GM21515 (cell line): ENCODE data around the gene PWP2.
"Not testable (repeated sequence)": the region's sequence is repeated elsewhere in the genome, so short reads cannot be mapped to it uniquely, and the experiment has no call there.

Source experiments
- ATAC-seq: cut with Tn5 transposase; IDR thresholded peaks from one replicate; pipeline ENCODE4 v1.9.1; 2021; ENCODE audit not compliant: unreplicated experiment

Gene PWP2

DNA sequence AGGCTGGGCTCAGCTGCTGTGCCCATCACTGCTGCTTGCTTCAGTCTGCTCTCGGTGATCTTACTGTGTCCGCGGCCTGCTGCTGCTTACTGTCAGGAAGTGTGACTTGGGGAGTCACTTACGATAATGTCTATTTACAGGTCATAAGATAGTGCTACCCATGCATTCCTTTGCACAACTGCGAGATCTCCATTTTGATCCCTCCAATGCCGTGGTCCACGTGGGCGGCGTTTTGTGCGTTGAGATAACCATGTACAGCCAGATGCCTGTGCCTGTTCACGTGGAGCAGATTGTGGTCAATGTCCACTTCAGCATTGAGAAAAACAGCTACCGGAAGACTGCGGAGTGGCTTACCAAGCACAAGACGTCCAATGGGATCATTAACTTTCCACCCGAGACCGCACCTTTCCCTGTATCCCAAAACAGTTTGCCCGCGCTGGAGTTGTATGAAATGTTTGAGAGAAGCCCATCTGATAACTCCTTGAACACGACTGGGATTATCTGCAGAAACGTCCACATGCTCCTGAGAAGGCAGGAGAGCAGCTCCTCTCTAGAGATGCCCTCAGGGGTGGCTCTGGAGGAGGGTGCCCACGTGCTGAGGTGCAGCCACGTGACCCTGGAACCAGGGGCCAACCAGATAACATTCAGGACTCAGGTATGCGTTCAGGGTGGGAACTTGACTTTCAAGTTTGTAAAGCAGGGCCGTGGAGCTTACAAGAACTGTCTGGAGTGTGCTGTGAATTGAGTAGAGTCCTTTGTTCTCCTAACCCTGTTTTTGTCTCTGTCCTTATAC lies 24.4 kb upstream of the PWP2 start:
- no peak for ATAC-seq

DNA sequence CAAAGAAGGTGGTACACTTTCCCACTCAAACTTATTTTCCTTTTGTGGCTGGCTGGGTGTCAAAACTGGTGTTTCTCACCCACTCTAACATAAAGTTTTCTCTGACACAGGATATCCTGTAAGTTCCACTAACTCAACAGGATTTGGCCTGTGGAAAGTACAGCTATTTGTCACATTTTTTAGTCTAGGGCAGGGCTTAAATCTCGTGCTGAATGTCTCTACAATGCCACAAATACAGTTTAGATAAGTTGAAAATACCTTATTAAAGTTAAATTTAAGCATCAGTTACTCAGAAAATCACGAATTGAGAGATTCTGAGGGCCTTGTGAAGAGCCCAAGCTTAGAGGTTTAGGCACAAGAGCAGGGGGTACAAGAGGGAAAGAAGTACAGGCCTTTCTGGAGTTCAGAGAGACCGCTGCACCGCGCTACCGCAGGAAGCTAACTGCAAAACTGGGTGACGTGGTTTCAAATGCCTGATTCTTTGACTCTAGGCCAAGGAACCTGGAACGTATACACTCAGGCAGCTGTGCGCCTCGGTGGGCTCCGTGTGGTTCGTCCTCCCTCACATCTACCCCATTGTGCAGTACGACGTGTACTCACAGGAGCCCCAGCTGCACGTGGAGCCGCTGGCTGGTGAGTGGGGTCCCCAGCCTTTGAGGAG lies 23.4 kb upstream of the PWP2 start:
- ATAC-seq = no peak

DNA sequence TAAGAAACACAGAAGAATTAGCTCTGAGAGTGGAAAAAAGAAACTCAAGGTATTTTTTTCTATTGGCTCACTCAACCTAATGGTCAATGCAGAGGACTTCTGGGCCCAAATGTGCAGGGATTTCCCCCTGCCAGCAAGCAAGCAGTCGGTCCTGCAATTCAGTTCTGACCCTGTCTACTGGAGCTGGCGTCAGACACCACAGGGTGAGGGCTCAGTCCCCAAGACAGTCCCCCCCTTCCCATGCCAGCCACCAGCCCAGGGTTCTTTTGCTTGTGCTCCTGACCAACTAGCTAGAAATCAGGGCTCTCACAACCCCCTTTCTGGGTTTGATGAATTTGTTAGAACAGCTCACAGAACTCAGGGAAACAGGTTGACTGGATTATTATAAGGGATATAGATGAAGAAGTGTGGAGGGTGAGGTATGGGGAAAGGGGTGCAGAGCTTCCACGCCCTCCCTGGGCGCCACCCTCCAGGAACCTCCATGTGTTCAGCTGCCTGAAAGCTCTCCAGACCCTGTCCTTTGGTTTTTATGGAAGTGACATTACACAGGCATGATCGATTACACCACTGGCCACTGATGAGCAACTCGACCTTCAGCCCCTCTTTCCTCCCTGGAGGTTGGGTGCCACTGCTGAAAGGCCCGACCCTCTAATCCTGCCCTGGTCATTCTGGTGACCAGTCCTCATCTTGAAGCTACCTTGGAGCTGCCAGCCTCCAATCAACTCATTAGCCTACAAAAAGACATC lies 22.5 kb upstream of the PWP2 start:
- ATAC-seq = no peak

DNA sequence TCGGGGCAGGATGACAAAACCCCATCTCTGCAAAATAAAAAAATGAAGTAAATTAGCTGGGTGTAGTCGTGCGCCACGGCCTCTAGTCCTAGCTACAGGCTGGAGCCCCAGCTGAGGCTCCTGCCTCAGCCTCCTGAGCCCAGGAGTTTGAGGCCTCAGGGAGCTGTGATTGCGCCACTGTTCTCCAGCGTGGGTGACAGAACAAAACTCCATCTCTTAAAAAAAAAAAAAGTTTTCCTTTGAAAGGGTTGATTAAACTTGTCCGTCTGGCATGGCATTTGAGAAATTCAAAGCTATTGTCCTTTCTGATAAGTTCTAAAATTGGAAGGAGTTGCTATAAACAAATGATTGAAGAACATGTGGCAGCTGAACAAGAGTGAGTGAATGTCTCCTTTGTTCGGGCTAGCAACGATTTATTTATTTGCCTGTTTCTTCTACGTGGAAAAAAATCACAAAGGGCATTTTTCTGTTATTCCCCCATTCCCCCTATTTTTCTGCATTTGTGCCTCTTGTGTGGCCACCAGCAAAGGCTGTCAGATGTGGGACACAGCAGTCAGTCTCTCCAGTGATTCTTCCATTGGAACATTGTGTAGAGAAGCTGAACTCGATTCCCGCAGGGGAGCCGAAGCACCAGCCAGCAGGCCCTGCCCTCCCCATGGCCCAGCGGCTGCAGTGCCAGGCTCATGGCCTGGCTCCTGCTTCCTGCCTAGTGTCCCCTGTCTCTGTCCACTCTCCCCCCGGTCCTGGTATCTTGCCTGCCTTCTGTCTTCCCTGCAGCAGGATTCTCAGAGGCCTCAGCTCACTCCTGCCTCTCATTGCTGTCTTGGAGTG lies 21.5 kb upstream of the PWP2 start:
- no peak for ATAC-seq

DNA sequence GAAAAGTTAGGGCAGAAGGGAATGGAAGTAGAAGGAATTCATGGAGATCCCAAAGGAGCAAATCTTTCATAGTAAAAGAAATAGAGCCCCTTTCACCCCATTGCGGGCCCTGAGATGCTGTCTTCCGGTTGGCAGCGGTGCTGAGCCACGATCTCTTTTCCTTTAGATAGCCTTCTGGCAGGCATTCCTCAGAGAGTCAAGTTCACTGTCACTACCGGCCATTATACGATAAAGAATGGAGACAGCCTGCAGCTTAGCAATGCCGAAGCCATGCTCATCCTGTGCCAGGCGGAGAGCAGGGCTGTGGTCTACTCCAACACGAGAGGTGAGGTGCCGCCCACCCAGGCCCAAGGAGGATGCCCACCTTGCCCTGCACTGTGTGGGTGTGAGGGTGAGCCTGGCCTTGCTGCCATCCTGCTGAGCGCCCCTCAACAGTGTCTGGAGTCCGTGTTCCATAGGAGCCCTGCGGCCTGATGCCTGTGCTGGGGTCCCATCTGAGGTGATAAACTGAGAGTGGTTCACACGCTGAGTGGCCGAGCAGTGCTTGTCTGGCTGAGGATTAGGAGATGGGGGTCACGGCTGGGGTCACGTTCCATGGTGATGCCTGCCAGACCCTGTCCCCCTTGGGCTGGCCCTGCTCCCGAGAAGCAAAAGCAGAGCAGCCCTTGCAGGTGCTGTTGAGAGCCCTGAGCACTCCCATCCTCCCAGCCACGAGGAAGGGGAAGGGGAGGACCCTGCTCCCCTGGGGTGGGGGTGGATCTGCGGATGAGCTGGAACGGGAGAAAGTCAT lies 20.4 kb upstream of the PWP2 start:
- no peak for ATAC-seq

DNA sequence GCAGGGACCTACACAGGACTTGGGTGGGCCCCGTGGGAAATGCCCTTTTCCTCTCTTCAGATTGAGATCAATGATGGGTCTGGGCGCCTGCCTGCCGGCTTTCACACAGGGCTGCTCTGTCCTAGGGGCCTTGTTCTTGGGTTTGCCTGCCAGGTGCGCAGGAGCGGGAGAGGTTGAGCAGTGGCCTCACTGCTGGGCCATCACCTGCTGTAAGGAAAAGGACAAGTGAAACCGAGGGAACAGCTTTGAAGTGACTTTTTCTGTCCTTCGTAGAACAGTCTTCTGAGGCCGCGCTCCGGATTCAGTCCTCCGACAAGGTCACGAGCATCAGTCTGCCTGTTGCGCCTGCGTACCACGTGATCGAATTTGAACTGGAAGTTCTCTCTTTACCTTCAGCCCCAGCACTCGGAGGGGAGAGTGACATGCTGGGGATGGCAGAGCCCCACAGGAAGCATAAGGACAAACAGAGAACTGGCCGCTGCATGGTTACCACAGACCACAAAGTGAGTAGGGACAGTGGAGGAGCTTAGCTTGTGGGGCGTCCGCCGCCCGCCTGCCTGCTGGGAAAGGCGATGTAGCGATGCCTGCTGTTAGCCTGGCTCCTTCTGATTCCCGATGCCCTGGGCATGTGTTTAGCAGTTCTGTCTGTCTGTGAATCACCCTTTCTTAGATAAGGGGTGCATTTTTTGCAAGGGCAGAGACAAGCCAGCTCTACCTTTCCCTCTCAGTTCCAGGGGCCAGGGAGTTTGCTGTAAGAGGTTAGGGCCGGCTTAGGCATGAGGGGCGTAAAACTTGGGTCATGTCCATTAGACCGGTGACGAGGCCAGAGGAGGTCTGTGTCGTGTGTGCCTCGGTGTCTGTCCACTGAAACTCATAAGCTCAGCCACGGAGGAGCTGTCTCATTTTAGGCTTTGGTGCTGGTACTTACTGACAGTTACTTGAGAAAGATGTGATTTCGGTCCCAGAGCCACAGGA lies 19.5 kb upstream of the PWP2 start:
- ATAC-seq = no peak

DNA sequence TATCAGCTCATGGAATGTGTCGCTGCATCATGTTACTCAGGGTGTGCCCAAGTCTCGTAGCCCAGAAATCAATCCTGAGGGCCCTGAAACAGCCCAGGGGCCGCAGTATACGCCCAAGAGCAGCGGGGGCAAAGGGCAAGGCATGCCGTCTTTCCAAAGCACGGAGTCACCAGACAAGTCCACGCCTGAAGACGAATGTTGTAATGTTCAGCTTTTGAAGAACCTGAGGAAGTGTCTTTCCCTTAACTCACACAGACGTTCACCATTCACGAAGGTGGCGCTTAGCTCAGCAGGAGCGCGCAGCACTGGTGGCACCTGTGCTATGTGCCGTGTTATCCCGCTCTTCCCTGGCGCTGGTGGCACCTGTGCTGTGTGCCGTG lies 18.8 kb upstream of the PWP2 start:
- no peak for ATAC-seq

DNA sequence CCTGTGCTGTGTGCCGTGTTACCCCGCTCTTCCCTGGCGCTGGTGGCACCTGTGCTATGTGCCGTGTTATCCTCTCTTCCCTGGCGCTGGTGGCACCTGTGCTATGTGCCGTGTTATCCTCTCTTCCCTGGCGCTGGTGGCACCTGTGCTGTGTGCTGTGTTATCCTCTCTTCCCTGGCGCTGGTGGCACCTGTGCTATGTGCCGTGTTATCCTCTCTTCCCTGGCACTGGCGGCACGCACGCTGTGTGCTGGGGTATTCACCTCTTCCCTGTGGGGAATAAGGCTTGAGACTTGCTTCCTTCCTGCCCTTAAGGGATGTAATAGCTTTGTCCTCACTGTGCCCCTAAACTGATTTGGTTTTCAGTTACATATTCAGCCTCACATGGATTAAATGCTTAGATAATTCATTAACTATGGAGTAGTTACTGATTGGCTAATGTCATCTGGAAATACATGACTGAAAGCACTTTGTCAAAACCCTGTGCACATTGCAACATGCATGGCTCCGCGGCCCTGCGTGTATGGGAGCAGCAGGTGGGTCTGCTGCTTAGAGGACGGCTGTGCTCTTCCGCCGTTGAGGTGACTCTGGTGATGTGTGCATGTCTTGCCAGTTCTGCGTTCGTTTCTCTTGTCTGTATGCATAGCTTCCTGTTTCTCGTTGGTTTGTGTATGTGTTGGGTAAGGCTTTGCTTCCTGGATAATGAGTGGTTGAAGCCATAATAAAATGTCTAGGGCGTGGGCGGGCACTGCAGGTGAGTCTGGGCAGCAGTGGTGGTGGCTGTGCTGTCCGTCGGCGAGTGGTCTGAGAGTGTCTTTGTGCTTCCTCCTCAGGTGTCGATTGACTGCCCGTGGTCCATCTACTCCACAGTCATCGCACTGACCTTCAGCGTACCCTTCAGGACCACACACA lies 17.9 kb upstream of the PWP2 start:
- ATAC-seq = no peak

DNA sequence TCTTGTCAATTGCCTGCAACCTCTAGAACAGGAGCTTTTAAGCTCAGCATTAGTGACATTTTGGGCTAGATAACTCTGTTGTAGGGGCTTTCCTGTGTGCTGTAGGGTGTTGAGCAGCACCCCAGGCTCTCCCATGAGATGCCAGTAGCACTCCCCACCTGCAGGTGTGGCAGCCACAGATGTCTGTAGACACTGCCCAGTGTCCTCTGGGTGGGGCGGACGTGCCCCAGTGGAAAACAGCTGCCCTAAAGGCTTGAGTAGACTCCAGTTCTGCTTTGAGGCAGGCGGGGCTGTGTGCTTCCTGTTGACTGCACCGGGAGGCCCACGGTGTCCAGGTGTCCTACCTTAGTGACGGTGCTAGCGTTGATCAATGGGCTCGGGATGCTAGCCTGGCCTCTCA lies 16.9 kb upstream of the PWP2 start:
- no peak for ATAC-seq

DNA sequence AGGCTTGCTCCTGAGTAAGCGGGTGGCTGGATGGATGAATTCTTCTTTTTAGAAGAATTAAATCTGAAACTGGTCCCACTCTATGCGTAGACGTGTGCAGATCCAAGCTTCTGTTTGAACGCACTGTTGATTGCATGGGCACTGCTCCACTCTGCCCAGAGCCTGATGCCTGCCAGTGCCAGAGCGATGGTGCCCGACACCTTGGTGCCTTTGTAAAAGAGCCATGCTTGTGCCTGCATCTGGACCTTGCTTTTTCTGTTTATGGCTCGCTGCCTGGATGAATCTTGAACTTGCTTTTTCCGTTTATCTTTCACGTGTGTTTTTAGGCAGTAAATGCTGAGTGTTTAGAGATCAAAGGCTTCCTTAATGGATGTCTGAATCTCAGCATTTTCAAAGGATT lies 15.0 kb upstream of the PWP2 start:
- no peak for ATAC-seq

DNA sequence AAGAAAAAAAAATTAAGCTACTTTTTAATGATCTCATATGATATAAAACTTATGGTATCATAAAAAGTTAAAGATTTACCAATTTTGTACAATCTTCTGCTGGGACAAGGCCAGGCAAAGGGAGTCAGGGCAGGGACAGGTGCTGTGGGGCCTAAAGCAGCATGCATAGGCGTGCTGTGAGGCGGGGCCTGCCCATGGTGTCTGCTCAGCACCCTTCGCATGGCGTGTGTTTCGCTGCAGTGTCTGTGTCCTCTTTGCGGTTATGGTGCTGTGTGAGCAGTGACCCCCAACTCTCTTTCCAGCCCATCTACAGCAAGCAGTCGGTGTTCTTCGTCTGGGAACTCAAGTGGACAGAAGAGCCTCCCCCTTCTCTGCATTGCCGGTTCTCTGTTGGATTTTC lies 13.4 kb upstream of the PWP2 start:
- ATAC-seq = no peak

DNA sequence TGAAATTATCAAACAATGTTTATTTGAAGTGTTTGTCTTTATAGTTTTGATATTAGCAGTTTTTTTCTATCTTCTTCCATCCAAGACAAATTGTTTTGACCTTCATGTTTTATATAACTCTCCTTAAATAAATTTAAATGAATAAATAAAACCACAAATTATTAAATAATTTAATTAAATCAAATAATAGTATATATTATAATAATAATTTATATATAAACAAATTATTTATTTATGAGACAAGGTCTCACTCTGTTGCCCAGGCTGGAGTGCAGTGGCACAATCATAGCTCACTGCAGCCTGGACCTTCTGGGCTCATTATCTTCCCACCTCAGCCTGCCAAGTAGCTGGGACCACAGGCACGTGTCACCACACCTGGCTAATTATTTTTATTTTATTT lies 12.4 kb upstream of the PWP2 start:
- no peak for ATAC-seq

DNA sequence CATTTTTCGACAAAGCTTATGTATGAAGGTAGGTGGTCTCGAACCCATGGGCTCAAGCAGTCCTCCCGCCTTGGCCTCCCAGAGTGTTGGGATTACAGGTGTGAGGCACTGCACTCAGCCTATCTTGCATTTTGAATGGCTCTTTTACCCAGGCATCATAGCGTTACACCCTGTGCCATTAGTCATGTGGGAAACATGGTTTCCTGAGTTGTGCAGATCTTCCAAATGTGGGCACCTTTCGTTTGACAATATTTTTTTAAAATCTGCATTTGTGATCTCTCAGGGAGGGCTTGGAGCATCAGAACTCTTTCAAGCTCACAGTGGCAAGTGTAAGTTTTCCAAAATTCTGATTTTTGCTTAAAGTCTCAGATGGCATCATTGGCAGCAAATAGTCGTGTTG lies 8.7 kb upstream of the PWP2 start:
- not testable (repeated sequence) for ATAC-seq

DNA sequence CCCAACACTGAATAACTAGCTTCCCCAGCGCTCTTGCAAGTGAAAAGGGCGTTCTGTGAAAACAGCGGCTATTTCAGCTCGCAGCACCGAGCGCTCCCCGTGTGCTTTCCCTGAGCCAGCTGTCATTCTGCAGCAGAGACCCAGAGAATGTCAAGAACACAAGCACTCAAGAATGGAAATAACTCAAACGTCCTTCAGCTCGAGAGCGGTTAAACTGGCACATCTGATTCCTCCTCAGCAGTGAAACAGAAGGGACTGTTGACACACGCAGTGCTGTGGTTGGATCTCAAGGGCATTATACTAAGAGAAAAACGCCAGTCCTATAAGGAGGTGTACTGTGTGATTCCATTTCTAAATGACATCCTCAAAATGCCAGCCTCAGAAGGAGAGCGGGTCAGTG lies 8.2 kb upstream of the PWP2 start:
- not testable (repeated sequence) for ATAC-seq

DNA sequence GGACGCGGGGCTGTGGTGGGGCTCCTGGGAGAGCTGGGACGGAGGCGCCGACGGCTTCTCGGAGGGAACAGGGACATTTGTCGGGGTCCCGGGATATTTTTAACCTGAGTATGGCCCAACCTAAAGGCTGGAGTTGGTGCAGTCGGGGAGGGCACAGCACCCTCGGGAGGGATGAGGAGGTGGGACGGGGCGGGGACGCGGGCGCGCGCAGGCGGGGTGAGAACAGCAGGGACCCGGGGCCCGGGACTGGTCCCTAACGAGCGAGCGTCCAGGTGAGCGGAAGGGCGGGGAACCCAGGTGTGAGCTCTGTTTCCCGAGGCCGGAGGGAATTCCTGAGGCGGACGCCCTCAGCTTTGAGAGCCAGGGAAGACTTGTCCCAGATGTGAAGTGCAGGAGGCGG lies 390 bp downstream of the PWP2 start:
- peak; percentile 11 for ATAC-seq

DNA sequence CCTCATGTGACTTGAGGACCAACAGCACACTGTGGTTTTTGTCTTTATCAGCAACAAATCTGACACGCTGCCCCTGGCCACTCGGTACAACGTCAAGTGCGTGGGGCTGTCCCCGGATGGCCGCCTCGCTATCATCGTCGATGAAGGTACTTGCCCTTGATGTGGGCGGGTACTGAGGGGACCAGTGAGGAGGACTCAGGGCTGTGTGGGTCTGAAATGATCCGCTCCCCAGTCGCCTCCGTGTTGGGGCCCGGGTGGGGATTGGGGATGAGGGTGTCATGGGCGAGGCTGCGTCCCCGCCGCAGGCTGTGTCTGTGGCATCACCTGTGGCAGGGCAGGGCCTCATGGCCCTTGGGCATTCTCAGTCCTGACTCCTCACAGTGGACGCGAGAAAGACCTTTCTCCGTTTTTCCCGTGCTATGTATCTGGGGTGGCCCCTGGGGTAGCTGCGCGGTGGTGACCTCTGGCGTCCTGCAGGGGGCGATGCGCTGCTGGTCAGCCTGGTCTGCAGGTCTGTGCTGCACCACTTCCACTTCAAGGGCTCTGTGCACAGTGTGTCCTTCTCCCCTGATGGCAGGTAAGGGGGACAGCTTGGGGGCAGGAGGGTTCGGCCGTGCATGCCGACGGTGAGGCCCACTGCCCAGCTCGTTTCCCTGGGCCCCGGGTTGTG lies 6.6 kb downstream of the PWP2 start:
- not testable (repeated sequence) for ATAC-seq

DNA sequence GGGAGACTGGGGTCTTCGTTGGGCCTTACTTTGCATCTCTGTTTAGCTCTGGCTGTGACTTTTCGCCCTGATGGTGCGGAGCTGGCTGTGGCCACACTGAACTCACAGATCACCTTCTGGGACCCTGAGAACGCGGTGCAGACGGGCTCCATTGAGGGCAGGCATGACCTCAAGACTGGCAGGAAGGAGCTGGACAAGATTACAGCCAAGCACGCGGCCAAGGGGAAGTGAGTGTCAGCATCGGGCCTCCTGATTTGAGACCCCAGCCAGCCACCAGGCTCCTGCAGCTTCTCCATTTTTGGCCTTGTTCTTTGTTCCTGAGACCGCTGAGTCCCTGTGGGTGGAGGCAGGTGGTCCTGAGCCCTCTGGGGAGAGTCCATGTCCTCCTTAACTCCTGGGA lies 14.9 kb downstream of the PWP2 start:
- ATAC-seq = not testable (repeated sequence)

DNA sequence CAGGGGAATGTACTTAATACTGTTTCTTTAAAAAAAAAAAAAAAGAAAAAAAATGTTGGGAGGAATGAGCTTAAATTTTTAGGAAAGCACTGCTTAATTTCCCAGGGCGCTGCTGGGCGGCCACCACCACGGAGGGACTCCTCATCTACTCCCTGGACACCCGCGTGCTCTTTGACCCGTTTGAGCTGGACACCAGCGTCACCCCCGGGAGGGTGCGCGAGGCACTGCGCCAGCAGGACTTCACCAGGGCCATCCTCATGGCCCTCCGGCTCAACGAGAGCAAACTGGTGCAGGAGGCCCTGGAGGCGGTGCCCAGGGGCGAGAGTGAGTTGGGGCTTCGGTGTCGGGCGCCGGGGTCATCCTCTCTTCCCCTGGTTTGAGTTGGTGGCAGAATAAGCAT lies 20.6 kb downstream of the PWP2 start:
- ATAC-seq = not testable (repeated sequence)
